Glutamatergic neuron (in vitro differentiated cells): ENCODE data around the gene POLL. TPM values are rescaled to one million over a fixed set of nuclear protein-coding genes. Genes with fewer than 3 reads are reported as not detected.
A peak's percentile ranks its signal among the peaks of the same experiment; 100 is the strongest.

Experiments
- DNase-seq: peaks from one replicate; pipeline ENCODE4 v3.0.0; 2022
- H3K27ac Mint-ChIP-seq: one replicate; pipeline ENCODE4 v1.8.0; 2020; ENCODE audit warnings: mild to moderate bottlenecking, mixed read lengths, inconsistent platforms; ENCODE audit not compliant: unreplicated experiment
- H3K27me3 Mint-ChIP-seq: one replicate; pipeline ENCODE4 v1.8.0; 2020; ENCODE audit warnings: mild to moderate bottlenecking, moderate library complexity, mixed read lengths, inconsistent platforms; ENCODE audit not compliant: unreplicated experiment
- H3K36me3 Mint-ChIP-seq: one replicate; pipeline ENCODE4 v1.8.0; 2020; ENCODE audit warnings: mild to moderate bottlenecking, mixed read lengths, inconsistent platforms; ENCODE audit not compliant: unreplicated experiment
- H3K4me1 Mint-ChIP-seq: one replicate; pipeline ENCODE4 v1.8.0; 2020; ENCODE audit warnings: mild to moderate bottlenecking, low read depth, mixed read lengths, inconsistent platforms; ENCODE audit not compliant: unreplicated experiment
- H3K4me3 Mint-ChIP-seq: one replicate; pipeline ENCODE4 v1.8.0; 2020; ENCODE audit warnings: mild to moderate bottlenecking, mixed read lengths, inconsistent platforms; ENCODE audit not compliant: unreplicated experiment
- H3K9me3 Mint-ChIP-seq: one replicate; pipeline ENCODE4 v1.8.0; 2020; ENCODE audit warnings: mild to moderate bottlenecking, moderate library complexity, mixed read lengths, inconsistent platforms; ENCODE audit not compliant: unreplicated experiment
- total RNA-seq: library from RNA; stranded (reverse); fragmentation: NEBNext Ultra II Directional; extraction: Animal tissue kit (Norgen Biotek cat#: 25700); gene quantifications from one replicate; pipeline ENCODE4 v1.2.1, GENCODE V29; 2021; ENCODE audit not compliant: unreplicated experiment
- TF ChIP-seq, protein P1 (sequence below): fragments of 200-600 bp; sonication (generic); IDR thresholded peaks from one replicate; pipeline ENCODE4 v1.5.0; 2021; ENCODE audit not compliant: partially characterized antibody, unreplicated experiment

The POLL gene
- total RNA-seq, 1 donor from 2014 or later, result 33.4 TPM

DNA sequence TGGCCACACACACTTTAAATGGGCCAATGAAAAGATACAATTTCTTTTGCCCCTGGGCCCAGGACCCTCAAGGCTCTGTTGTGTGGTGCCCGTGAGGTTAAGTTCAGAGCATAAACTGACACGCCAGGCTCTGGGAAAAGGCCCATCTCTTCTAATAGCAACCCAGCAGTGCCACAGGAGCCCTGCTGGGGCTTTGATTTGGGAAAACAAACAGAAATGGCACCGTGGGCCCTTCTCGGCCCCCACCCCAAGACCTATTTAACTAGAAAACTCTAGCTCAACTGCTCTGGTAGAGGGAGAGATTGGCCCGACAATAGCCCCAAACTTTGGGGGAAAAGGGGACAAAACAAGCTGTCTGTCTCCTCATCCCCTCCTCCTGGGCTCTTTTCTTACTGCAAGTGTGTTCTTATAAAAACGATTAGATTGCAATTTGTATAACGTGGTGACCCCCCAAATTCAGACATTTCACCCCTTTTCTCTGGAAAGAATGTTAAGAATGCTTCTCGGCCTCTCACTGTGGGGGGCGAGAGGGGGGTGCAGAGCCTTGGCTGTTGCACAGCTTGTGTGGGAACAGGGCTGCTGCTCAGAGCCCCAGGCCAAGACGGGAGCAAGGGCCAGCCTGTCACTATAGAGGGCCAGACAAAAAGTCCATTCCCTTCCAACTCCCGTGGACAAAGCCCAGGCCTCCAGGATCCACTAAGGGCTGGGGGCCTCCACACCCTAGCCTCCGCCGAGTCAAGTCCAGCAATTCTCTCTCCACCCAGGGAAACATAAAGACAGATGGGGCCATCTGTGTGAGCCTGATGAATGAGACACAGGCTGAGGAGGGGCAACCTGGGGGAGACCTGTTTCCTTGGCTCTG, 26.8 kb upstream of the POLL start:
- Mint-ChIP-seq H3K36me3 (no peaks in the 10 kb centered on the region), H3K9me3 (peaks cover 5% of the 10 kb centered on the region), H3K27me3 (peaks cover 8% of the 10 kb centered on the region), H3K4me1 (peaks cover 18% of the 10 kb centered on the region), H3K27ac (peak overlapping the region; percentile 72), H3K4me3 (no peak overlapping the region)
- no peak for DNase-seq
- TF ChIP-seq, protein P1, sequence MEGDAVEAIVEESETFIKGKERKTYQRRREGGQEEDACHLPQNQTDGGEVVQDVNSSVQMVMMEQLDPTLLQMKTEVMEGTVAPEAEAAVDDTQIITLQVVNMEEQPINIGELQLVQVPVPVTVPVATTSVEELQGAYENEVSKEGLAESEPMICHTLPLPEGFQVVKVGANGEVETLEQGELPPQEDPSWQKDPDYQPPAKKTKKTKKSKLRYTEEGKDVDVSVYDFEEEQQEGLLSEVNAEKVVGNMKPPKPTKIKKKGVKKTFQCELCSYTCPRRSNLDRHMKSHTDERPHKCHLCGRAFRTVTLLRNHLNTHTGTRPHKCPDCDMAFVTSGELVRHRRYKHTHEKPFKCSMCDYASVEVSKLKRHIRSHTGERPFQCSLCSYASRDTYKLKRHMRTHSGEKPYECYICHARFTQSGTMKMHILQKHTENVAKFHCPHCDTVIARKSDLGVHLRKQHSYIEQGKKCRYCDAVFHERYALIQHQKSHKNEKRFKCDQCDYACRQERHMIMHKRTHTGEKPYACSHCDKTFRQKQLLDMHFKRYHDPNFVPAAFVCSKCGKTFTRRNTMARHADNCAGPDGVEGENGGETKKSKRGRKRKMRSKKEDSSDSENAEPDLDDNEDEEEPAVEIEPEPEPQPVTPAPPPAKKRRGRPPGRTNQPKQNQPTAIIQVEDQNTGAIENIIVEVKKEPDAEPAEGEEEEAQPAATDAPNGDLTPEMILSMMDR, result no peak

DNA sequence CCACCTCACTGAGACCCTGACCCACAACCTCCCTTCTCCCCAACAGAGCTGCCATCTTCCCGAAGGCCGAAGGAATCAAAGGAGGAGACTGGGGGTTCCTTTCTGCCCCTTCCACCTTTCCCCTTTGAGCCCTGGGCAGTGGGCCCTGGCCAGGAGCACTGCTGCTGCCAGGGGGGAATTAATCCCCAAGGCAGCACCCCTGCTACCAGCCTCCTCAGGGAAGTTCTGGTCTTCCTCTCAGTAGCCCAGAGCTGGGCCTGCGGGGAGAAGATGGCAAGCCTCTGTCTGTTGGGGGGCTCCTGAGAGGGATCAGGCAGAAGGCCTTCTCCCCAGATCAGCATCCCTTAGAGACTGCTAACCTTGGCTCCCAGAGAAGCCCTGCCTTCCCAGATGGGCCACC, 25.6 kb upstream of the POLL start:
- Mint-ChIP-seq H3K36me3 (no peaks in the 10 kb centered on the region), H3K9me3 (peaks cover 5% of the 10 kb centered on the region), H3K27me3 (peaks cover 10% of the 10 kb centered on the region), H3K27ac (no peak overlapping the region), H3K4me3 (no peak overlapping the region), H3K4me1 (peaks cover 18% of the 10 kb centered on the region)
- TF ChIP-seq, protein P1, result no peak
- no peak for DNase-seq

DNA sequence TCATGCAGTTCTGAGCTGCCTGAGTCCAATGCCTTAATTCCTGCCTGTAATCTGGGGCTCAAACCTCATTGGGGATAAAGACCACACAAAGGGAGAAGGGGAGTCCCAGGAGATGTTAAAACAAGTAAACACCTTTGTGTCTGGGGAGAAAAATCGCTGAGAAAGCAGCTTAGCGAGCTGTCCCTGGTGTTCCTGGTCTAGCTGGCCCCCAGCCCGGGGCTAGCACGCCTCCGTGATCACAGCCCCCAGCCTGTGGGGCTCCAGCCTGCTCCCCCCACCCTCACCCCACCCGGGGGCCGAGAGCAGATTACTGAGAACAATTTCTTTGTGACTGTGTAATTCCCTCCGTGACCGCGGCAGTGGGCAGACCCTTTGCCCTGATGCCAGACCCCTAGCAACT, 24.8 kb upstream of the POLL start:
- DNase-seq, result no peak
- Mint-ChIP-seq H3K36me3 (no peaks in the 10 kb centered on the region), H3K4me3 (no peak overlapping the region), H3K27ac (no peak overlapping the region), H3K9me3 (peaks cover 5% of the 10 kb centered on the region), H3K4me1 (peaks cover 18% of the 10 kb centered on the region), H3K27me3 (peaks cover 10% of the 10 kb centered on the region)
- TF ChIP-seq, protein P1, result no peak

DNA sequence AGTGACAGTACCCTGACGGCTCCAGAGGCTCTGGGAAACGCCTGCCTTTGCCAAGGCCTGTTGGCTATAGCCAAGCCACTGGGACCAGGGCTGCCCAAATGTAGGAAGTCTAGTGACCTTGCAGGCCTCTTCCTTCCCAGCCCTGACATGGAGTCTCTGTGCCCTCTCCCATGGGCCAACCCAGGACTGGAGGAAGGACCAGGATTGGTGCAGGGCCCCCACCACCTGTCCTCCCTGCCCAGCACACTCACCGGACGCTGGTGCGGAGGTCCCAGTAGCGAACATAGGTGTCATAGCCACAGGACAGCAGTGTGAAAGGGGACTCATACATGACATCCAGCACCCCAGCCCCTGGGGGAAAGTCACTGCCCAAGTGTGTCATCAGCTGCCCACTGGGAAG, 24.0 kb upstream of the POLL start:
- DNase-seq, result no peak
- Mint-ChIP-seq H3K9me3 (peaks cover 5% of the 10 kb centered on the region), H3K27ac (no peak overlapping the region), H3K36me3 (no peaks in the 10 kb centered on the region), H3K4me3 (no peak overlapping the region), H3K27me3 (peaks cover 8% of the 10 kb centered on the region), H3K4me1 (peaks cover 15% of the 10 kb centered on the region)
- TF ChIP-seq, protein P1, result no peak
